Type B pancreatic cell (in vitro differentiated cells): ENCODE measurements around the gene TMEM141. TPM values are rescaled to one million over a fixed set of nuclear protein-coding genes. Genes with fewer than 3 reads are reported as not detected.
"Not testable (repeated sequence)": the region's sequence is repeated elsewhere in the genome, so short reads cannot be mapped to it uniquely, and the experiment has no call there.

ENCODE experiments used
- DNase-seq: peaks from one replicate; pipeline ENCODE4 v3.0.0; 2021; ENCODE audit warnings: mixed read lengths; ENCODE audit not compliant: unreplicated experiment; ENCODE audit errors: extremely low spot score
- H3K27ac Mint-ChIP-seq: 2 replicates; pipeline ENCODE4 v1.8.0; 2021; ENCODE audit warnings: mild to moderate bottlenecking, mixed read lengths
- H3K27me3 Mint-ChIP-seq: 2 replicates; pipeline ENCODE4 v1.8.0; 2021; ENCODE audit warnings: mixed read lengths
- H3K36me3 Mint-ChIP-seq: 2 replicates; pipeline ENCODE4 v1.8.0; 2021; ENCODE audit warnings: mixed read lengths
- H3K4me1 Mint-ChIP-seq: one replicate; pipeline ENCODE4 v1.8.0; 2021; ENCODE audit warnings: mixed read lengths; ENCODE audit not compliant: unreplicated experiment
- H3K4me3 Mint-ChIP-seq: 2 replicates; pipeline ENCODE4 v1.8.0; 2021; ENCODE audit warnings: mild to moderate bottlenecking, mixed read lengths
- H3K9me3 Mint-ChIP-seq: 2 replicates; pipeline ENCODE4 v1.8.0; 2021; ENCODE audit warnings: mixed read lengths
- total RNA-seq: library from RNA; stranded (reverse); gene quantifications from 2 replicates; pipeline ENCODE4 v1.2.1, GENCODE V29; 2021; ENCODE audit warnings: low replicate concordance
- TF ChIP-seq, protein P1 (sequence below): fragments of 200-600 bp; sonication (generic); conservative IDR thresholded peaks from 2 replicates; pipeline ENCODE4 v1.5.0; 2021; ENCODE audit warnings: antibody characterized with exemption, mild to moderate bottlenecking

Gene TMEM141
- total RNA-seq, 1 donor from 2014 or later: 62.3 TPM

DNA sequence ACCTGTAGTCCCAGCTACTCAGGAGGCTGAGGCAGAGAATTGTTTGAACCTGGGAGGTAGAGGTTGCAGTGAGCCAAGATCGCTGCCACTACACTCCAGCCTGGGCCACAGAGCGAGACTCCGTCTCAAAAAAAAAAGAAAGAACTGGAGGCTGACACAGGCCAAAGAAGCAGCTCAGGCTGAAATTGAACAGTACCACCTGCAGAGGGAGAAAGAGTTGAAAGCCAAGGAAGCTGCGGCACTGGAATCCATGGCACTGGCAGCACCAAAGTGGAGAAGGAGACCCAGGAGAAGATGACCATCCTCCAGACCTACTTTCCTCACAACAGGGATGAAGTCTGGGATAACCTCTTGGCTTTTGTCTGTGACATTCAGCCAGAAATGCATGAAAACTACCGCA lies 11.3 kb upstream of the TMEM141 start:
- no peak for DNase-seq
- peaks cover 10% of the 10 kb centered on the region for H3K4me1 Mint-ChIP-seq
- H3K27me3 Mint-ChIP-seq: peaks cover 50% of the 10 kb centered on the region
- TF ChIP-seq, protein P1, sequence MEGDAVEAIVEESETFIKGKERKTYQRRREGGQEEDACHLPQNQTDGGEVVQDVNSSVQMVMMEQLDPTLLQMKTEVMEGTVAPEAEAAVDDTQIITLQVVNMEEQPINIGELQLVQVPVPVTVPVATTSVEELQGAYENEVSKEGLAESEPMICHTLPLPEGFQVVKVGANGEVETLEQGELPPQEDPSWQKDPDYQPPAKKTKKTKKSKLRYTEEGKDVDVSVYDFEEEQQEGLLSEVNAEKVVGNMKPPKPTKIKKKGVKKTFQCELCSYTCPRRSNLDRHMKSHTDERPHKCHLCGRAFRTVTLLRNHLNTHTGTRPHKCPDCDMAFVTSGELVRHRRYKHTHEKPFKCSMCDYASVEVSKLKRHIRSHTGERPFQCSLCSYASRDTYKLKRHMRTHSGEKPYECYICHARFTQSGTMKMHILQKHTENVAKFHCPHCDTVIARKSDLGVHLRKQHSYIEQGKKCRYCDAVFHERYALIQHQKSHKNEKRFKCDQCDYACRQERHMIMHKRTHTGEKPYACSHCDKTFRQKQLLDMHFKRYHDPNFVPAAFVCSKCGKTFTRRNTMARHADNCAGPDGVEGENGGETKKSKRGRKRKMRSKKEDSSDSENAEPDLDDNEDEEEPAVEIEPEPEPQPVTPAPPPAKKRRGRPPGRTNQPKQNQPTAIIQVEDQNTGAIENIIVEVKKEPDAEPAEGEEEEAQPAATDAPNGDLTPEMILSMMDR: no peak
- H3K27ac Mint-ChIP-seq: no peak overlapping the region
- no peaks in the 10 kb centered on the region for H3K9me3 Mint-ChIP-seq
- H3K4me3 Mint-ChIP-seq: no peak overlapping the region
- H3K36me3 Mint-ChIP-seq: no peaks in the 10 kb centered on the region

- H3K4me3 Mint-ChIP-seq: no peak overlapping the region
- TF ChIP-seq, protein P1: no peak
- no peak for DNase-seq
- H3K4me1 Mint-ChIP-seq: peaks cover 8% of the 10 kb centered on the region
- H3K27ac Mint-ChIP-seq: no peak overlapping the region
- no peaks in the 10 kb centered on the region for H3K36me3 Mint-ChIP-seq
- H3K9me3 Mint-ChIP-seq: no peaks in the 10 kb centered on the region
- peaks cover 52% of the 10 kb centered on the region for H3K27me3 Mint-ChIP-seq
Observed at GRCh38 chr9:136782452-136782851, 8.7 kb upstream of the TMEM141 start.

- DNase-seq: no peak
- TF ChIP-seq, protein P1: peak; percentile 74
- H3K9me3 Mint-ChIP-seq: no peaks in the 10 kb centered on the region
- H3K27me3 Mint-ChIP-seq: peaks cover 37% of the 10 kb centered on the region
- no peaks in the 10 kb centered on the region for H3K36me3 Mint-ChIP-seq
- no peak overlapping the region for H3K4me3 Mint-ChIP-seq
- peaks cover 28% of the 10 kb centered on the region for H3K4me1 Mint-ChIP-seq
- H3K27ac Mint-ChIP-seq: peak overlapping the region; percentile 46
Observed at GRCh38 chr9:136784249-136784996, 6.7 kb upstream of the TMEM141 start.

DNA sequence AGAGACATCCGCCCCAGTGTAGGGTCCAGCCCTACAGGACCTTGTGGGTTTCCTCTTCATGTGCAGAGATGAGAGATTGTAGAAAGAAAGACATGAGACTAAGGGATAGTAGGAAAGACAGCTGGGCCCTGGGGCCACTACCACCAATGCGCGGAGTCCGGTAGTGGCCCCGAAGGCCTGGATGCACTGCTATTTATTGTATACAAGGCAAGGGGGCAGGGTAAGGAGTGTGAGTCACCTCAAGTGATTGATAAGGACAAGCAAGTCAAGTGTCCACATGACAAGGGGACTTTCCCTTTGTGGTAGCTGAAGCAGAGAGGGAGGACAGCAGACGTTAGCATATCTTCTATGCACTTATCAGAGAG lies 6.2 kb upstream of the TMEM141 start:
- Mint-ChIP-seq H3K27me3 (peaks cover 31% of the 10 kb centered on the region), H3K36me3 (no peaks in the 10 kb centered on the region), H3K4me3 (no peak overlapping the region), H3K4me1 (peaks cover 30% of the 10 kb centered on the region), H3K27ac (peak overlapping the region; percentile 46), H3K9me3 (no peaks in the 10 kb centered on the region)
- no peak for DNase-seq
- TF ChIP-seq, protein P1: no peak

GRCh38 chr9:136785565-136786355 lies 5.4 kb upstream of the TMEM141 start:
- H3K27ac Mint-ChIP-seq: not testable (repeated sequence)

DNA sequence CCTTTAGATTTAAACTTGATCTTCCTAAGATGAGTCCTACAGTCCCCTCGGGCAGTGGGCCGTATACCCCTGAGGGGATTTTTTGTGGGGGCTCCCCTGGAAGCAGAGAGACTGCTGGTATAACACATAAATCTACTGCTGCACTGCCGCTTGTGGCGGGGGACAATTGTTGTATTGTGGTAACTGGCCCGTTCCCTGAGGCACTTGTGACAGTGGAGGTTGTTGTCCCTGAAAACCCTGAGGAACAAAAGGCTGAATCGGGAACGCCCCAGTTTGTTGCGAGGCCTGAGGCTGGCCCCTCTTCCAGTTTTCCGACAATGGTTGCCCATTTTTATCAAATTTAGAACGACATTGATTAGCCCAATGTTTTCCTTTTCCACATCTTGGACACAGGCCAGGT lies 4.7 kb upstream of the TMEM141 start:
- Mint-ChIP-seq H3K9me3 (no peaks in the 10 kb centered on the region), H3K4me3 (no peak overlapping the region), H3K4me1 (peaks cover 30% of the 10 kb centered on the region), H3K27ac (no peak overlapping the region), H3K27me3 (peaks cover 17% of the 10 kb centered on the region), H3K36me3 (no peaks in the 10 kb centered on the region)
- TF ChIP-seq, protein P1: no peak
- no peak for DNase-seq

More at GRCh38 chr9:136785565-136786355, 5.4 kb upstream of the TMEM141 start:
- Mint-ChIP-seq H3K4me1 (peaks cover 30% of the 10 kb centered on the region), H3K27me3 (peaks cover 23% of the 10 kb centered on the region)
- not testable (repeated sequence) for DNase-seq, H3K36me3 Mint-ChIP-seq, H3K4me3 Mint-ChIP-seq, H3K9me3 Mint-ChIP-seq

DNA sequence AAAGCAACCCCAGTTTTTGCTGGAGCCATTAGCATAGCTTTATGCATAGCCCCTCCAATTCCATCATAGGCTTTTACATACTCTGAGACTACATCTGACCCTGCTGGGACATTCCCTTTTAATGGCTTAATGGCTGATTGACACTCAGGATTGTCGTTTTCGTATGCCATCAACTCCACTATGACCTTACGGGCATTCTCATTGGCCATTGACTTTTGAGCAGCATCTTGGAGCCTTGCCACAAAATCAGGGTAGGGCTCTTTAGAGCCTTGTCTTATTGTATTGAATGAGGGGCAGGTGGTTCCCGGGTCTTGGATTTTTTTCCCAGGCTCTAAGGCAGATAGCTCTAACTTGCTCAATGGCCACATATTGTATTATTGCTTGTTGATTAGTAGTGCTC lies 4.2 kb upstream of the TMEM141 start:
- H3K9me3 Mint-ChIP-seq: not testable (repeated sequence)
- peaks cover 12% of the 10 kb centered on the region for H3K27me3 Mint-ChIP-seq

More for the DNA sequence above, 4.2 kb upstream of the TMEM141 start:
- peaks cover 30% of the 10 kb centered on the region for H3K4me1 Mint-ChIP-seq
- H3K27ac Mint-ChIP-seq, H3K4me3 Mint-ChIP-seq, DNase-seq, H3K36me3 Mint-ChIP-seq: not testable (repeated sequence)
